BE2C (cell line): Measurements from ENCODE around the gene CDC42SE2. TPM values are rescaled to one million over a fixed set of nuclear protein-coding genes. Genes with fewer than 3 reads are reported as not detected.
A peak's percentile ranks its signal among the peaks of the same experiment; 100 is the strongest.

Source experiments
- DNase-seq: peaks from one replicate; pipeline ENCODE4 v3.0.0-alpha.2; 2020
- H3K27me3 ChIP-seq: fragments of 250-450 bp; sonication (Bioruptor Pico); 2 replicates; pipeline ENCODE4 v1.5.1; 2020; ENCODE audit warnings: mild to moderate bottlenecking
- H3K36me3 ChIP-seq: fragments of 250-450 bp; sonication (Bioruptor Pico); 2 replicates; pipeline ENCODE4 v1.5.1; 2020; ENCODE audit warnings: mild to moderate bottlenecking
- H3K4me1 ChIP-seq: fragments of 250-450 bp; sonication (Bioruptor Pico); 2 replicates; pipeline ENCODE4 v1.5.1; 2020
- H3K4me3 ChIP-seq: 2 replicates; pipeline ENCODE4 v1.5.1; 2011; ENCODE audit warnings: low read depth, low read length
- H3K9me3 ChIP-seq: fragments of 250-450 bp; sonication (Bioruptor Pico); 2 replicates; pipeline ENCODE4 v1.5.1; 2020
- CTCF ChIP-seq: IDR thresholded peaks from 2 replicates; pipeline ENCODE4 v1.5.1; 2012; ENCODE audit warnings: mild to moderate bottlenecking, low read depth, low read length
- polyA plus RNA-seq: library from polyadenylated mRNA; unstranded; fragments of >200 nt; gene quantifications from one replicate; pipeline ENCODE4 v1.2.1, GENCODE V29; 2012; ENCODE audit warnings: low read depth, missing spikeins; ENCODE audit not compliant: insufficient read length, insufficient read depth

Gene CDC42SE2, protein sequence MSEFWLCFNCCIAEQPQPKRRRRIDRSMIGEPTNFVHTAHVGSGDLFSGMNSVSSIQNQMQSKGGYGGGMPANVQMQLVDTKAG
- 9.1 TPM for polyA plus RNA-seq

DNA sequence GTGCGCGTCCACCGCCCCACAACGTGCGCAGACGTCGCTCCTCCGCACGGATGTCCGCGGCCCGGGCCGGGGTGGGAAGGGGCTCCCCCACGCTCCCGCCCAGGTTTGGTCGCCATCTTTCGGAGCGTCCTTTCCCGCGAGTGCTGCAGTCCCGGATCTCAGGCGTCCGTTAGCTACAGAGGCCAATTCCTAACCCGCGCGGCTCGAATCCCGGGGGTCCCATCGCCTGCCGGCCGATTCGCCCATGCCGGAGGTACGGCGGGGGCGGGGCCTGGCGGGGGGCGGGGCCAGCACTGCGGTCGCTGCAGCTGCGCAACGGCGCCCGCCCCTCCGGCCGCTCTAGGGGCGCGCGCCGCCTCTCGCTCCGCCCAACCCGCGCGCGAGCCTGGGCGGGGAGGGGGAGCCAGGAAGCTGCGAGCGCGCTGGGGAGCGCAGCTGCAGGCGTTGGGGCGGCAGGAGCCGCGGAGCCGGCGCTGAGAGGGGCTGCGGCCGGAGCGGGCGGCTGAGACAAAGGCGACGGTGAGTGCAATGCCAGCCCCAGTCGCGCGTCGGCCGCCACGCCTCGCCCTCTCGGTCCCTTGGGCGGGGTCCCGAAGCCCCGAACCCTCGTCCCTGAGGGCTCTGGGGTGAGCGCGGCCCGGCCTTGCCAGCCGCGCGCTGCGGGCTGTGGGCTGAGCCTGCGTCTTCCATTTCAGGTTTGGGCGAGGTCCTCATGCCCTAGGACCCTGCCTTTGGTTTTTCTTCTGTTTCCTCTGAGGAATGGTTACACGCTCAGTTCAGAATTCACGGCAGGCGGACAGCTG lies at the start of gene CDC42SE2:
CDC42SE2 (plus strand) TSS at position 406 of the 803 bp plus-strand sequence. CDS start 95,441 bp downstream, outside the sequence.
- DNase-seq: peak; percentile 91
- TF ChIP-seq CTCF: no peak
- H3K4me1 ChIP-seq: peaks cover 2% of the 10 kb centered on the region; the same call in 1 of the 2 replicates
- no peaks in the 10 kb centered on the region for H3K9me3 ChIP-seq
- no peaks in the 10 kb centered on the region for H3K27me3 ChIP-seq
- H3K36me3 ChIP-seq: no peaks in the 10 kb centered on the region
- peak within 1 kb of the TSS; percentile 88 for H3K4me3 ChIP-seq

GRCh38 chr5:131214609-131215227 lies 49.1 kb upstream of the CDC42SE2 start:
- Histone ChIP-seq H3K27me3 (no peaks in the 10 kb centered on the region), H3K9me3 (no peaks in the 10 kb centered on the region), H3K36me3 (no peaks in the 10 kb centered on the region), H3K4me1 (no peaks in the 10 kb centered on the region), H3K4me3 (no peak overlapping the region)
- TF ChIP-seq CTCF: no peak
- DNase-seq: no peak

- Histone ChIP-seq H3K9me3 (no peaks in the 10 kb centered on the region), H3K4me1 (no peaks in the 10 kb centered on the region), H3K36me3 (no peaks in the 10 kb centered on the region), H3K4me3 (no peak overlapping the region), H3K27me3 (no peaks in the 10 kb centered on the region)
- no peak for DNase-seq
- TF ChIP-seq CTCF: no peak
Measured at GRCh38 chr5:131217791-131218190, 46.1 kb upstream of the CDC42SE2 start.

GRCh38 chr5:131218392-131218791 lies 45.5 kb upstream of the CDC42SE2 start:
- no peak for DNase-seq
- Histone ChIP-seq H3K4me1 (no peaks in the 10 kb centered on the region), H3K4me3 (no peak overlapping the region), H3K9me3 (no peaks in the 10 kb centered on the region), H3K27me3 (no peaks in the 10 kb centered on the region), H3K36me3 (no peaks in the 10 kb centered on the region)
- no peak for TF ChIP-seq CTCF

DNA sequence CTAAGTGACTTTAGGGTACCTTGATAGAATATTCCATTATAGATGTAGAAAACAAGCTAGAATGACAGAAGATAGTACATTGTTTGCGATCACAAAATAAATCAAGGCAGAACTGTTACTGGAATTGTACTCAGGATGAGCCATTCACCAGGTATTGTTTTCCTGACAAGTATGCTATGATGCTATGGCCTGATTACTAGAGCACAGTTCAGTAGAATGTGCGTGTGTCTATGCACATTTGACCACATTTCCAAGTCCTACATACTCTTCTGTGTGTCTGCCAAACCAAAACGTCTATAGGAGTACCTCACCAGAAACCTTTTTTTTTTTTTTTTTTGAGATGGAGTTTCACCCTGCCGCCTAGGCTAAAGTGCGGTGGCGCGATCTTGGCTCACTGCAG lies 43.3 kb upstream of the CDC42SE2 start:
- no peaks in the 10 kb centered on the region for H3K36me3 ChIP-seq
- no peaks in the 10 kb centered on the region for H3K27me3 ChIP-seq
- DNase-seq: no peak
- H3K4me1 ChIP-seq: no peaks in the 10 kb centered on the region
- H3K9me3 ChIP-seq: no peaks in the 10 kb centered on the region
- TF ChIP-seq CTCF: no peak
- H3K4me3 ChIP-seq: no peak overlapping the region
